Kidney glomerular epithelial cell (primary cell): ENCODE results near the gene IFIH1.

Experiments
- DNase-seq: peaks from one replicate; lab custom pipeline; 2025; lab: John Stamatoyannopoulos, UW

IFIH1 gene

DNA sequence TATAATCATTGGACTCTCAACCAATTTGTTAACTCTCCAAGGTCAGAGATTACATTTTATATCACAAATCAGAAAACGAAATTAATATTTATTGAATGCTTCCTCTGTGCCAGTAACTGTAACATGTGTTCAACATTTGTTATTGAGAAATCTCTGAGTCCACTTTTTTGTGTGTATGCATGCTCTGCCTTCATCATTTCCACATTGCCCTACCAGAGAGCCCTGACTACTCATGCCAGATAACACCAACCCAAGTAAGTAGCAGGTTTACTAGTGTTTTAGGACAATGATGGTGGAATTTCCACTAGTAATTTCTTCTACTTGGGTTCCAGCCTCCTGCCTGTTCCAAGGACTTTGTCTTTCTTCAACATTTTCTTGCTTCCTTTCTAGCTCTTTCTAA lies 61.1 kb downstream of the IFIH1 start:
- no peak for DNase-seq

DNA sequence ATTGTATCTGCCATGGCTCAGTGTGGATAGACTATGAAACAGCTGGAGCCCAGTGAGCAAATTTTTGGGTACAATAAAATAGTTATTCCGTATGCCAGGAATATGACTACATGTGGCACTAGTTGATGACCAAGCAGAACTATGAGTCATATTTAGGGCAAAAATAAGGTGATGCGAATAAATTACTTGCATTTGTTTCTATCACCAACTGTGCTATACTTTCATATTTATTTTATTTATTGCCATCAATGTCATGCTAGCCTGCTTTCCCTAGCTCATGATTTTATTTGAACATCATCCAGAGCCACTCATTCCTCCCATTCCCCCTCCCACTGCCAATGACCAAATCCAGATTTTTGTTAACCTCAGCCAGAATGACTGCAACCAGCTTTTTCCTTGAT lies 61.9 kb downstream of the IFIH1 start:
- DNase-seq = no peak

- DNase-seq = no peak
Observed at GRCh38 chr2:162254236-162254871, 64.1 kb downstream of the IFIH1 start.

DNA sequence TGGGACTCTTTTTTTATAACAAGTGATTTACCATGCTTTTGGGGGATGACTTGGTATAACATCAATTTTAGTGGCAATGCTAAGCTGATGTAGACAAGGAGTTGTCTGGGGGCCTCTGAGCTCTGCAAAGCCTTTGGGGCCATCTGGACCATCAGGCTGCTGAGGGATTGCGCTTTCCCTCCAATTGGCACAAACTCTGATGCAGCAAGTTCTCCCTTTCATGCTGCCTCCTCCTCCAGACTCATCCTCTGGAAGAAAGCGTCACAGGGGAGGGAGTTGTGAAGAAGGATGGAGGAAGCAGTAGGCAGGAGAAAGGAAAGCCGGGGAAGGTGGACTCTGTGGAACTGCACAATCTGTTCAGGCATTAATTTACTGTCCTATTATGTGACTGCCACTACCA lies 65.0 kb downstream of the IFIH1 start:
- no peak for DNase-seq

GRCh38 chr2:162252153-162252552 lies 66.3 kb downstream of the IFIH1 start:
- DNase-seq = no peak

DNA sequence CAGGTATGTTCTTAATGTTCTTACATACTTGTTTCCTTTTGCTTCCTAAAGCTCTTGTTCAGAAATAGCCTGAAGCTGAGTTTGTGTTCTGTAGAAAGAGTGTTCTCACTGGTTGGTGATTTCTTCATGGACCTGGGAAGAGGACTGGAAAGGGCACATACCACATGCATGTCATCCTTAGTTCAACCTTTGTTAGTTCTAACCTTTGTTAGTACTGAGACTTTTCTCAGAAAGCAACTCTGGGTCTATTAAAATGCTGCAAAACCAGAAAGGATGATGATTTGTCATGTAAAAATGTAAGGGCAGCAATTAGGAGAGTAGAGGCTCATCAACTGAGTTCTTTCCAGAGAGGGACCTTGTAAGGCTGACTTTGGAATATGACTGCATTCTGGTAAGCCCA lies 72.7 kb downstream of the IFIH1 start:
- DNase-seq = no peak

- no peak for DNase-seq
Observed at GRCh38 chr2:162245061-162245460, 73.4 kb downstream of the IFIH1 start.

DNA sequence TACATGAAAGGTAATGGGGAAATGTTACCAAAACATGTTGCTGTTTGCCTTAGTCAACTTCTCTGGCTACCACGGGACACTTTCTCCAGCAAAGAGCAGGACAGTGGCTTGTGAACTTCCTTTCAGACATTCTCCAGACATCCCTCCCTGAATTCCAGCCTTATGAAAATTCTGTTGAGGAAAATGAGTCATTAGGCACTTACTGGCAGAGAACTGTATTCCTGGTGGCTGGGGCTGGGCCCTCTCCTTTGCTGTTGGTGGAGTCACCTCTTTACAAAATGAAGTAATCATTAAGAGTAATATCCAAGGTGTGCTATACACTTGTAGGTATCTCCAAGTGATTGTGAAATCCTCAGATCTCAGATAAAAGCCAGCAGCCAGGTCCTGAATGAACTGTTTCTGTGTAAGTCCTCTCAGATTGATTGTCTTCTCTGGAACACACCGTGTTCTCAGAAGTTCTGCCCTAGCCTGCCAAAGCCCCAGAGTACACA lies 73.9 kb downstream of the IFIH1 start:
- DNase-seq = peak; percentile 91

DNA sequence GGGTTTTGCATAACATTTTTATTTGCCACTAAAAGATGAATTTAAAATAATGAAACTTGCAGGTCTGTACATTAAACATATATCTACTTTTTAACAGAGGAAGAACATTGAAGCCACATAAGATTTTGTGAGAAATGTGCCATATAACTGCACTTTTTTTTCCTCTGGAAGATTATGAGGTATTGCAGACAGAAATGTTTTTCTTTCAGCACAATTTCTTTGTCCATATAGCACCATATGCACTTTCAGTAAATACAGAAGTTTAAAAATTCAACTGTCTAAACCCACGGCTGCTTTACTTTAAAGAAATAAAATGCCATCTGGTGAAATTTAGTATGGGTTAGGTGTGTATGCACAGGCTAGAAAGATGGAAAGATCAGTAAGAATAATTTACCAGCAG lies 74.8 kb downstream of the IFIH1 start:
- DNase-seq = no peak

DNA sequence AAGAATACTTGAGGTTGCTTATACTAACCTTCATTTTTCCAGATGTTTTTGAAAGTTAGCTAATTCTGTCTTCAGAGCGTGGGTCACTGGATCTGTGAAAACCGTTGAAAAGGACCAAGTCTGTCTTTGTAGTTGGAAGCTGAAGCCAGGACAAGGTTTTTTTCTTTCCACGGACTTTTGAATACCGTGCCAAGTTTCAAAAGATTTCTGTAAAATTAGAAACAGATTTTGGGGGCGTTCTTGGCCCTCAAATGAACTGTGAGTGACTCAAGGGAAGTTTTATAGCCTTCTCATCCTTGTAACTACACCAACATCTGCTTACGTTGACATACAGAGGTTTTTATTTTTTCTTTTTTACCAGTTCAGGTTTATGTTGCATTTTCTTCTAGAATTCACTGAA lies 75.2 kb downstream of the IFIH1 start, which contains the start of gene FAP:
FAP (minus strand) TSS at position 152 of the 400 bp plus-strand sequence; CDS start at position 34, 118 bp downstream.
- no peak for DNase-seq

DNA sequence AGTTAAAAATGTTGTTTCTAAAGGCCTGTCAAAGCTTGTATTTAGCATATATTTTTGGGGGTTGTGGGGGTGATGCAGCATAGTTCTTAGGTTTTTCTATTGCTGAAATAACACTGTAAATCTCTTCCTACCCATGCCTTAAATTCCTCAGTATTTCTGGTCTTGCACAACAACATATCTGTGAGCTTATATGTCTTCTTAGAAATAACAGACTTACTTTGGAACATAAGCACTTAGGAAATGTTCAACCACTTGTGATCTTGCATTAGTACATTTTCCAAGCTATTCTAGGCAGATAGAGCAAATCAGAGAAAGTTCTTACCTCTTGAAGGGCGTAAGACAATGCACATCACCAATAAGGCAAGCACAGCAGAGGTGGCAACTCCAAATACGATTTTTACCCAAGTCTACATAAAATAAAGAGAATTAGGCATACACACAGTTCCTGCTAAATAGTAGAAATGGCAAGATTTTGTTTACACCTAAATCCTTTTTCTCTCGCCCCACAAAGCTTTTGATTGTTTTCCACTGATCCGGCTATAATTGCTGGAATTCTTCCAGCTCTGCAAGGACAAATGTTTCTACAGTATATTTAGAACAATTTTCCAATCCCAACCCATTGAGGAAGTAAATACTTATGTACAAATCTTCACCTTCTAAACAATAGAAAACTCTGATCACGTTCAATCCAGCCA lies 75.8 kb downstream of the IFIH1 start:
- DNase-seq = no peak

DNA sequence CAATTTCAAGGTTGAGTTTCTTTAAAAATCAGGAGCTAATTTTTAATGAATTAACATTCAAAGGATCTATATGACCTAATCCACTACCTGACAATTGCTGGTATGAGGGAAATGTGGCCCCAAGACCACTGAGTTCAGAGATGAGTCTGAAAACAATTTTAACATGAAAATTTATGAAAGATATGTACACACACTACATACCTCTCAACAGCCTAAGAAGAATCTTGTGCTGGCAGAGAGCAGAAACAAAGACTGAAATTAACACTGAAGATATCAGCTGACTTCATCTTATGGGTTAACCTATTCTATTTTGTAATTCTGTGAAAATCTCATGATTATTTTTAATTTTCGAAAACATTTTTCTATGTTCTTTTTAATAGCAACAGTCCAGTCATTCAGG lies 76.9 kb downstream of the IFIH1 start:
- no peak for DNase-seq

- no peak for DNase-seq
Observed at GRCh38 chr2:162234620-162235462, 83.6 kb downstream of the IFIH1 start.

DNA sequence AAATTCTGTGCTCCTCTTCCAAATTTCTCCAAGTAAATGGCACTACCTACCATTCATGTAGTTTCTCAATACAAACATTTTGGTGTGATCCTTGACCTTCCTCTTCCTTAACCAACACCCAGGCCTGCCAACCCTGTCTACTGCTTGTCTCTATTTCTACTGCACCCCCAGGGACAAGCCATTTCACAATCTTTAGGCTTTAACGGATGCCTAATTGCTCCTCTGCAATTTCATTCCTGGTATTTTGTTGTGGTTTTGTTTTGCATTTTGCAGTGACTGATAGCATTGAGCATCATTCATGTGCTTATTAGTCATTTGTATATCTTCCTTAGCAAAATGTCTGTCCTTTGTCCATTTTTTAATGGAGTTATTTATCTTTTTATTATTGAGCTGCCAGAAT lies 85.3 kb downstream of the IFIH1 start:
- DNase-seq = no peak

GRCh38 chr2:162232671-162233070 lies 85.8 kb downstream of the IFIH1 start:
- DNase-seq = no peak

GRCh38 chr2:162232027-162232426 lies 86.5 kb downstream of the IFIH1 start:
- DNase-seq = no peak

DNA sequence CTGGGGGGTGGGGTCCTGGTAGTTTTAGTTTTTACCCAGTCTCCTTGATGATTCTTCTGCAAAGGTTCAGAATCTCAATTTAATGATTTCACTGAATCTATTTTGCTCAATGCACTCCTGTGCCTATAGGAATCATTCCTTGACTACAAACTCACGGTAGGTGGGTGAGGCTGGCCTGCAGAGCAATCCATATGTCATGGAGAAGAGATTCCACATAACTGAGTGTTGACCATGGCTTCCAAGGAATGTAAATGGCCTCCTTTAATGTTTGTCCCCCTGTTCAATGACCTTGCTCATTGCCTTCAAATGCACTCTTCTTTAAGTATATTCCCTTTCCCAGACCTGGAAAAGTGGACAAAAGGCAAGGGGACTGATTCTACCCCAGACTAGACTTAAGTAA lies 87.7 kb downstream of the IFIH1 start:
- no peak for DNase-seq

GRCh38 chr2:162226836-162227235 lies 91.6 kb downstream of the IFIH1 start:
- DNase-seq = no peak

DNA sequence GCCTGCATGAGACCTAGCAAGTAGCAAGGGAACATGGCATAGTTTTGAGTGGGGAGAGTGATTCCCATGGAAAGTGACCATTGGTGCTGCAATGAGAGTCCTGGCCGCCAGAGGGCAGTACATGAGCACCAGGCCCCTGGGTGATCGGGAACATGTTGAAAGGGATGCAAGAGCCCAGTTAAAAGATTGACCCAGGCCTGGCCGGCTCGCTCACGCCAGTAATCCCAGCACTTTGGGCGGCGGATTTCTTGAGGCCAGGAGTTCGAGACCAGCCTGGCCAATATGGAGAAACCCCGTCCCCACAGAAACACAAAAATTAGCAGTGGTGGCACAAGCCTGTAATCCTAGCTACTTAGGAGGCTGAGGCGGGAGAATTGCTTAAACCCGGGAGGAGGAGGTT lies 97.4 kb downstream of the IFIH1 start:
- DNase-seq = peak; percentile 57

DNA sequence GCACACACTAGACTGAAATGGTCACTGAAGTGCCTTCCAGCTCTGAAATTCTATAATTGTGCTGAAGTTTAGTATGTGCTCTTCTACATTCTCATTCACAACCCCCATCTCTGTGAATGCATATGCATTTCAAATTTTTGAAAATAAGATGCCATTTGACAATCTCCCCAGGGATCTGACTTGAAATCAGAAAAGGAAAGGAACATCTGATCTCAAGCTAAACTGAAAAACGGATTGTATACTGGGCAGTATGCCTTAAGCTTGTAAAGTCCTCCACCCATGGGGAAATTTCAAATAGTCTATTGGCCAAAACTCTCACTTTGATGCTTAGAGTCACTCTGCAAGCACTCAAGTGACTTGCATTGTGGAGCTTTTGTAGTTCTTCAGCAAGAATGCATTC lies 98.1 kb downstream of the IFIH1 start:
- DNase-seq = no peak

GRCh38 chr2:162219426-162219825 lies 99.1 kb downstream of the IFIH1 start:
- DNase-seq = no peak

- DNase-seq = no peak
Observed at GRCh38 chr2:162217598-162217997, 100.9 kb downstream of the IFIH1 start.
